ENCODE data around the gene CDS2. TPM values are rescaled to one million over a fixed set of nuclear protein-coding genes. Genes with fewer than 3 reads are reported as not detected.

CDS2 gene
- total and polyA plus RNA-seq, 2 of the 13 experiments (the other 11 are each of a cell fraction or from before 2014, with no cell fraction given): 81.3 to 153 TPM

DNA sequence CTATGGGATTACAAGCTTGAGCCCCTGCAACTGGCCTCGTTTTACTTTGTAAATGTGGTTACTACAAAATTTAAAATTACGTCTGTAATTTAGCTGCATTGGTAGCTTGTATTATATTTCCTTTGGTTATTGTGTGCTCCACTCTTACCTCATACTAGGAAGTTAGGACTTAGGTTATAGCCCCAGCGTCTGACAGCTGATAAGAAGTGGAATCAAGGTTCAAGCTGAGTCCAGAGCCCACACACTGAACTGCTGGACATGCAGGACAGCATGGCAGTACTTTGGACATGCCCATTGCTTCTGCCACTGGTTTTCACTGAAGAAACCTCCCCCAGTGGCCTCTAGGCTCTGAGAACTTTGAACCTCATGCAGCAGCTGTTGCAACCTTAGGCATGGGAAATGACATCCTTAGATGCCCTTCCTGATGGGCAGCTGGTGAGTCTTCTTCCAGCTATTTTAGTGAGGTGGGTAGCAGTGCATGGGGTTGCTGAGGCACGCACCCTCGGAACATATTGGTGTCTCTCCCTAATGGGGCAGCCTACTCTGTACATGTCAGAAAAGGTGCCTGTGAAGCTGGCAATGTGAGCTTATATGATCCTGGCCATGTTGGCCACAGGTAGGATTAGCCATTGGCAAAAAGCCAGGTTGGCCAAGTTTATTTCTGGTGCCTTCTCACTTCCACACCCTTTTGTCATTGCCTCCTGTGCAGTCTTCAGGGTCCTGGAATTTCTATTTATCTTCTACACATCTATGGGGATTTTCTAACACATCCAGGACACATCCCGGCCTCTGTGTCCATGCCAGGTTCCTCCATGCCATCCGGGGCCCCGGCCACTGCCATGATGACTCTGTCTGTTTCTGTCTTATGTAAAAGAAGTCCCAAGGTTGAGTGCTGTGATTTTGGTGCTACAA, 85.3 kb downstream of the CDS2 start:
- POLR2A ChIA-PET: interaction anchor here (0.6 to 1.5 kb wide), 7 partner anchors 10 to 795 kb away, joined by 3 to 9 read pairs (median 6); partner anchors contain the start of genes CDS2 and PCNA
- intact Hi-C loops (cut with micrococcal nuclease; ENCODE audit: unreplicated experiment) (no loop called here), in situ Hi-C loops (cut with HindIII; ENCODE audit: extremely low pct_ligation_motif_present, low pct_unique_long_range_greater_than_20kb) (no loop called here)
- Histone ChIP-seq H3K4me1 (ENCODE audit: insufficient read depth, low read length) (peaks cover 57% of the 10 kb centered on the region), H2AFZ (ENCODE audit: low read length) (no peak overlapping the region), H3K79me2 (ENCODE audit: insufficient read depth, low read length) (no peaks in the 10 kb centered on the region), H3K9me3 (ENCODE audit: low read length) (no peaks in the 10 kb centered on the region), H3K27me3 (ENCODE audit: control insufficient read depth in 1 of 2, insufficient read depth in 2 of 2, low read length in 2 of 2) (no peaks in the 10 kb centered on the region), H3K36me3 (replicated peaks in 1 of 2; ENCODE audit: control insufficient read depth in 1 of 2, insufficient read depth in 2 of 2, low read length in 2 of 2) (no peaks in the 10 kb centered on the region), H3K4me2 (ENCODE audit: low read depth, low read length) (no peak overlapping the region), H3K27ac (ENCODE audit: extremely low read length, insufficient read depth, low read length) (peak overlapping the region; percentile 48), H3K4me3 (replicated peaks in 1 of 3; ENCODE audit: insufficient read depth in 1 of 3, low read depth in 2 of 3, low read length in 3 of 3) (no peak overlapping the region), H3K9ac (ENCODE audit: insufficient read depth, low read depth, low read length) (no peak overlapping the region), H4K20me1 (ENCODE audit: insufficient read depth, low read length) (no peaks in the 10 kb centered on the region)
- CTCF ChIA-PET (ENCODE audit: low intra/inter-chr PET ratio, low total read pairs): no interaction called here
- FAIRE-seq (peak; percentile 96), ATAC-seq (peak; percentile 94), DNase-seq (ENCODE audit: low spot score) (peak; percentile 78)
- BruUV-seq (replicated peaks): no TSS peak
- WGBS (ENCODE audit: low lambda C conversion rate): 77% methylated on average over 8 of the region's 8 CpGs
- TF ChIP-seq ZNF713 (CRISPR knock-in tag; IDR thresholded peaks at IDR 0.05) (no peak), RBM22 (optimal IDR thresholded peaks at IDR 0.05; ENCODE audit: low read length) (no peak), PHF21A (CRISPR knock-in tag; IDR thresholded peaks at IDR 0.05) (peak; percentile 77), RBAK (CRISPR knock-in tag; IDR thresholded peaks at IDR 0.05) (peak; percentile 22; the same call in 1 of the 2 replicates), ZBTB3 (CRISPR knock-in tag; IDR thresholded peaks at IDR 0.05; ENCODE audit: borderline replicate concordance, low read depth) (peak; percentile 87; the same call in 1 of the 2 replicates), ZNF747 (CRISPR knock-in tag; IDR thresholded peaks at IDR 0.05; ENCODE audit: borderline replicate concordance) (peak; percentile 50; the same call in 1 of the 2 replicates), ZNF431 (CRISPR knock-in tag; IDR thresholded peaks at IDR 0.05; ENCODE audit: borderline replicate concordance, low read depth) (0 out of 2 replicates have a peak, but pooled peaks have one; percentile 62), GRHL1 (CRISPR knock-in tag; conservative IDR thresholded peaks at IDR 0.05) (no peak), THRA (CRISPR knock-in tag; IDR thresholded peaks at IDR 0.05; ENCODE audit: borderline replicate concordance) (peak; percentile 92), DBP (CRISPR knock-in tag; IDR thresholded peaks at IDR 0.05; ENCODE audit: not compliant biosample characterization) (no peak), NFKB2 (CRISPR knock-in tag; IDR thresholded peaks at IDR 0.05; ENCODE audit: borderline replicate concordance) (no peak), DNMT1 (CRISPR knock-in tag; IDR thresholded peaks at IDR 0.05) (peak; percentile 7; the same call in 1 of the 2 replicates)
- TF ChIP-seq, protein P1, sequence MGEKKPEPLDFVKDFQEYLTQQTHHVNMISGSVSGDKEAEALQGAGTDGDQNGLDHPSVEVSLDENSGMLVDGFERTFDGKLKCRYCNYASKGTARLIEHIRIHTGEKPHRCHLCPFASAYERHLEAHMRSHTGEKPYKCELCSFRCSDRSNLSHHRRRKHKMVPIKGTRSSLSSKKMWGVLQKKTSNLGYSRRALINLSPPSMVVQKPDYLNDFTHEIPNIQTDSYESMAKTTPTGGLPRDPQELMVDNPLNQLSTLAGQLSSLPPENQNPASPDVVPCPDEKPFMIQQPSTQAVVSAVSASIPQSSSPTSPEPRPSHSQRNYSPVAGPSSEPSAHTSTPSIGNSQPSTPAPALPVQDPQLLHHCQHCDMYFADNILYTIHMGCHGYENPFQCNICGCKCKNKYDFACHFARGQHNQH (CRISPR knock-in tag; IDR thresholded peaks at IDR 0.05): peak; percentile 55; the same call in 1 of the 2 replicates
- TF ChIP-seq, protein P2, sequence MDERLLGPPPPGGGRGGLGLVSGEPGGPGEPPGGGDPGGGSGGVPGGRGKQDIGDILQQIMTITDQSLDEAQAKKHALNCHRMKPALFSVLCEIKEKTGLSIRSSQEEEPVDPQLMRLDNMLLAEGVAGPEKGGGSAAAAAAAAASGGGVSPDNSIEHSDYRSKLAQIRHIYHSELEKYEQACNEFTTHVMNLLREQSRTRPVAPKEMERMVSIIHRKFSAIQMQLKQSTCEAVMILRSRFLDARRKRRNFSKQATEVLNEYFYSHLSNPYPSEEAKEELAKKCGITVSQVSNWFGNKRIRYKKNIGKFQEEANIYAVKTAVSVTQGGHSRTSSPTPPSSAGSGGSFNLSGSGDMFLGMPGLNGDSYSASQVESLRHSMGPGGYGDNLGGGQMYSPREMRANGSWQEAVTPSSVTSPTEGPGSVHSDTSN (CRISPR knock-in tag; IDR thresholded peaks at IDR 0.05): peak; percentile 63; the same call in 1 of the 2 replicates
- TF ChIP-seq, protein P3, sequence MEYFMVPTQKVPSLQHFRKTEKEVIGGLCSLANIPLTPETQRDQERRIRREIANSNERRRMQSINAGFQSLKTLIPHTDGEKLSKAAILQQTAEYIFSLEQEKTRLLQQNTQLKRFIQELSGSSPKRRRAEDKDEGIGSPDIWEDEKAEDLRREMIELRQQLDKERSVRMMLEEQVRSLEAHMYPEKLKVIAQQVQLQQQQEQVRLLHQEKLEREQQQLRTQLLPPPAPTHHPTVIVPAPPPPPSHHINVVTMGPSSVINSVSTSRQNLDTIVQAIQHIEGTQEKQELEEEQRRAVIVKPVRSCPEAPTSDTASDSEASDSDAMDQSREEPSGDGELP (IDR thresholded peaks at IDR 0.05; ENCODE audit: borderline replicate concordance, low read depth): peak; percentile 96

All from HepG2 (cell line).